Measurements from ENCODE around the gene STEEP1. TPM values are rescaled to one million over a fixed set of nuclear protein-coding genes. Genes with fewer than 3 reads are reported as not detected.

The STEEP1 gene
- total RNA-seq (10 to 100 TPM; 16.7 to 18.4 TPM), polyA plus RNA-seq (10 to 100 TPM; 18.1 to 25.9 TPM)
- long read RNA-seq, donor 1, transcript CXorf56-204 (7 exons, 1,056 nt), result major isoform, 6 of 8 reads
- long read RNA-seq, donor 1, partial matches to known transcripts, result 2 of 8 reads
- long read RNA-seq, donor 1, other reads (novel, unspliced or antisense), result 0 of 8 reads
- long read RNA-seq, donor 2, partial matches to known transcripts, result 0 of 1 reads
- long read RNA-seq, donor 2, other reads (novel, unspliced or antisense), result 0 of 1 reads

GRCh38 chrX:119565107-119565663, at the start of gene STEEP1:
Gene STEEP1 (minus strand): TSS chrX:119565409. CDS start chrX:119565355, 54 bp downstream.
- peak; percentile 92 for ATAC-seq (ENCODE audit: low FRiP score)
- H3K36me3 ChIP-seq (ENCODE audit: control insufficient read depth in 1 of 2, insufficient read depth in 2 of 2, low read length in 1 of 2), result no peaks in the 10 kb centered on the region
- intact Hi-C loops (cut with DNase I), result no loop called here
- DNase-seq, result peak; percentile 93 to 95
- no peaks in the 10 kb centered on the region for H3K9me3 ChIP-seq (ENCODE audit: control insufficient read depth, low read length)
- H3K4me1 ChIP-seq (ENCODE audit: control insufficient read depth in 1 of 2, insufficient read depth in 2 of 2, low read length in 2 of 2), result no peaks in the 10 kb centered on the region
- H3K4me3 ChIP-seq (ENCODE audit: low read length in 2 of 2), result peak within 1 kb of the TSS; percentile 57 to 92
- no peaks in the 10 kb centered on the region for H3K27me3 ChIP-seq (ENCODE audit: control insufficient read depth in 1 of 2, insufficient read depth in 2 of 2, low read length in 1 of 2)
- peak within 1 kb of the TSS in 1 of 2 donors; percentile 33 for H3K27ac ChIP-seq (ENCODE audit: low read depth in 1 of 2, low read length in 2 of 2)
- 1 to 29% methylated on average over 27 of the region's 27 CpGs for WGBS, 2 donors

- no peaks in the 10 kb centered on the region for H3K36me3 ChIP-seq (ENCODE audit: control insufficient read depth in 1 of 2, insufficient read depth in 2 of 2, low read length in 1 of 2)
- intact Hi-C loops (cut with DNase I), result no loop called here
- DNase-seq (no peak), ATAC-seq (ENCODE audit: low FRiP score) (no peak)
- no peak overlapping the region for H3K27ac ChIP-seq (ENCODE audit: low read depth in 1 of 2, low read length in 2 of 2)
- no peaks in the 10 kb centered on the region for H3K9me3 ChIP-seq (ENCODE audit: control insufficient read depth, low read length)
- H3K4me1 ChIP-seq (ENCODE audit: control insufficient read depth in 1 of 2, insufficient read depth in 2 of 2, low read length in 2 of 2), result no peaks in the 10 kb centered on the region
- H3K4me3 ChIP-seq (ENCODE audit: low read length in 2 of 2), result no peak overlapping the region
- H3K27me3 ChIP-seq (ENCODE audit: control insufficient read depth in 1 of 2, insufficient read depth in 2 of 2, low read length in 1 of 2), result no peaks in the 10 kb centered on the region
- WGBS, 2 donors, result 76 to 83% methylated on average over 13 of the region's 13 CpGs
Measured at GRCh38 chrX:119614776-119615175, 49.6 kb upstream of the STEEP1 start.

DNA sequence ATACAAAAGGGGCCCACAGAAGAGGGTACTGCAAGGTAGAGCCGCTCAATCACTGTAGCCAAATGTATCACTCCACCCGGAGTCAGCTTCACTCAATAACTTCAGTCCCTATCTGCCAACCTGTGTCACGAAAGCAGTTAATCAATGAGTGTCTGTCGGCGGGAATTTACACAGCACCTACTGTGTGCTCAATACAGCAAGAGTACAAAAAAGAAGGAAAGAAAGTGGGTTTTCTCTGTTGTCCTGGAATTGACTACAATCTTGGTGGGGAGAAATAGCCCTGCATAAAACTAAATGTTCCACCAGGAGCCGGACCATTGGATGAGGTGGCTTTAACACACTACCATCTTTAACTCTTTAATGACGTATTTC, 41.8 kb upstream of the STEEP1 start:
- ATAC-seq (ENCODE audit: low FRiP score) (no peak), DNase-seq (no peak)
- Histone ChIP-seq H3K36me3 (ENCODE audit: control insufficient read depth in 1 of 2, insufficient read depth in 2 of 2, low read length in 1 of 2) (no peaks in the 10 kb centered on the region), H3K4me1 (ENCODE audit: control insufficient read depth in 1 of 2, insufficient read depth in 2 of 2, low read length in 2 of 2) (no peaks in the 10 kb centered on the region), H3K4me3 (ENCODE audit: low read length in 2 of 2) (peak overlapping the region in 1 of 2 donors; percentile 6), H3K9me3 (ENCODE audit: control insufficient read depth, low read length) (no peaks in the 10 kb centered on the region), H3K27me3 (ENCODE audit: control insufficient read depth in 1 of 2, insufficient read depth in 2 of 2, low read length in 1 of 2) (no peaks in the 10 kb centered on the region), H3K27ac (ENCODE audit: low read depth in 1 of 2, low read length in 2 of 2) (no peak overlapping the region)
- WGBS, 2 donors, result 18 to 48% methylated on average over 7 of the region's 7 CpGs
- intact Hi-C loops (cut with DNase I), result no loop called here

- intact Hi-C loops (cut with DNase I), result no loop called here
- Histone ChIP-seq H3K27me3 (ENCODE audit: control insufficient read depth in 1 of 2, insufficient read depth in 2 of 2, low read length in 1 of 2) (no peaks in the 10 kb centered on the region), H3K27ac (ENCODE audit: low read depth in 1 of 2, low read length in 2 of 2) (peak within 1 kb of the TSS; percentile 63 to 73), H3K4me1 (ENCODE audit: control insufficient read depth in 1 of 2, insufficient read depth in 2 of 2, low read length in 2 of 2) (no peaks in the 10 kb centered on the region), H3K36me3 (ENCODE audit: control insufficient read depth in 1 of 2, insufficient read depth in 2 of 2, low read length in 1 of 2) (no peaks in the 10 kb centered on the region), H3K9me3 (ENCODE audit: control insufficient read depth, low read length) (no peaks in the 10 kb centered on the region), H3K4me3 (ENCODE audit: low read length in 2 of 2) (peak within 1 kb of the TSS; percentile 27 to 48)
- DNase-seq (peak; percentile 95 to 96), ATAC-seq (ENCODE audit: low FRiP score) (peak; percentile 95)
- WGBS, 2 donors, result 1 to 28% methylated on average over 46 of the region's 46 CpGs
Measured at GRCh38 chrX:119606280-119607017, 41.2 kb upstream of the STEEP1 start, which contains the start of gene NKRF. Gene NKRF (minus strand): TSS chrX:119606424.

GRCh38 chrX:119605464-119606279, 40.5 kb upstream of the STEEP1 start:
- 1 to 31% methylated on average over 54 to 68 of the region's 68 CpGs for WGBS, 2 donors
- DNase-seq (peak; percentile 55 to 79), ATAC-seq (ENCODE audit: low FRiP score) (peak; percentile 71)
- intact Hi-C loops (cut with DNase I), result loop anchor here in 1 of 2 donors (2.0 kb wide), 1 partner anchor 31 kb away; the partner anchor contains the start of gene UBE2A
- Histone ChIP-seq H3K4me3 (ENCODE audit: low read length in 2 of 2) (peak overlapping the region; percentile 27 to 48), H3K27me3 (ENCODE audit: control insufficient read depth in 1 of 2, insufficient read depth in 2 of 2, low read length in 1 of 2) (no peaks in the 10 kb centered on the region), H3K36me3 (ENCODE audit: control insufficient read depth in 1 of 2, insufficient read depth in 2 of 2, low read length in 1 of 2) (no peaks in the 10 kb centered on the region), H3K4me1 (ENCODE audit: control insufficient read depth in 1 of 2, insufficient read depth in 2 of 2, low read length in 2 of 2) (no peaks in the 10 kb centered on the region), H3K27ac (ENCODE audit: low read depth in 1 of 2, low read length in 2 of 2) (peak overlapping the region in 1 of 2 donors; percentile 55), H3K9me3 (ENCODE audit: control insufficient read depth, low read length) (no peaks in the 10 kb centered on the region)

DNA sequence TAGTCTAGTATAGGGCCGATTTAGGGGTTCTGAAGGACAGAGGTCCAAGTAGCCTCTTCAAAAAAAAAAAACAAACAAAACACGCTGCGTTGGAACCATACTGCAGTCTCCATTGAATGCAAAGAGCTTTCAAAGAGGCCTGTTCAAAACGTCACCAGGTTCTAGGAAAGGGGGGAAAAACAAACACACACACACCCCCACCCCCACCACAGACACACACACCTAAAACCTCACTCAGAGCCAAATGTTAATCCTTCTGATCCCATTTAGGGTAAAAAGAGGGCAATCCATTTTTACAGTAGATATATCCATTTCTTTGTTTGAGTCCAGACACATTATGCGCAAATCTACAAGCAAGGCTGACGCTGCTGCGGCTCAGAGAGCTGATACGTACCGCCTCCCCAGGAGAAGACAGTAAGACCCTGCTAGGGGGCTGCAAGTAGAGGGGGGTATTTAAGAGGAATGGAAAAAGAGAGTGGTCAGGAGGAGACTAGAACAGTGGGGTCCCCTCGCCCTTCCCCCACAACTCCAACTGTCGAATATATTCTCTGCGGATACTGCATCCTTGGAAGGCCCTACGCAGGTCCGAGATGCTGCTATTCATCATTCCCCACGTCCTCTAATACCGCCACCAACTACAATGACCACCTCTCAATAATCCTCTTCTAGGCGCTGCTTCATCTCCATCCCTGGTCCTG, 39.7 kb upstream of the STEEP1 start:
- ATAC-seq (ENCODE audit: low FRiP score), result no peak
- Histone ChIP-seq H3K27ac (ENCODE audit: low read depth in 1 of 2, low read length in 2 of 2) (no peak overlapping the region), H3K27me3 (ENCODE audit: control insufficient read depth in 1 of 2, insufficient read depth in 2 of 2, low read length in 1 of 2) (no peaks in the 10 kb centered on the region), H3K4me1 (ENCODE audit: control insufficient read depth in 1 of 2, insufficient read depth in 2 of 2, low read length in 2 of 2) (no peaks in the 10 kb centered on the region), H3K36me3 (ENCODE audit: control insufficient read depth in 1 of 2, insufficient read depth in 2 of 2, low read length in 1 of 2) (no peaks in the 10 kb centered on the region), H3K9me3 (ENCODE audit: control insufficient read depth, low read length) (no peaks in the 10 kb centered on the region), H3K4me3 (ENCODE audit: low read length in 2 of 2) (peak overlapping the region; percentile 27 to 48)
- intact Hi-C loops (cut with DNase I), result loop anchor here in 1 of 2 donors (2.0 kb wide), 1 partner anchor 30 kb away; the partner anchor contains the start of gene UBE2A
- no peak for DNase-seq
- 14 to 41% methylated on average over 17 of the region's 17 CpGs for WGBS, 2 donors

- Histone ChIP-seq H3K36me3 (ENCODE audit: control insufficient read depth in 1 of 2, insufficient read depth in 2 of 2, low read length in 1 of 2) (no peaks in the 10 kb centered on the region), H3K27ac (ENCODE audit: low read depth in 1 of 2, low read length in 2 of 2) (no peak overlapping the region), H3K9me3 (ENCODE audit: control insufficient read depth, low read length) (no peaks in the 10 kb centered on the region), H3K4me3 (ENCODE audit: low read length in 2 of 2) (no peak overlapping the region), H3K27me3 (ENCODE audit: control insufficient read depth in 1 of 2, insufficient read depth in 2 of 2, low read length in 1 of 2) (no peaks in the 10 kb centered on the region), H3K4me1 (ENCODE audit: control insufficient read depth in 1 of 2, insufficient read depth in 2 of 2, low read length in 2 of 2) (no peaks in the 10 kb centered on the region)
- ATAC-seq (ENCODE audit: low FRiP score) (no peak), DNase-seq (no peak)
- intact Hi-C loops (cut with DNase I), result no loop called here
- WGBS, 2 donors, result 69 to 71% methylated on average over 9 of the region's 9 CpGs
Measured at GRCh38 chrX:119602701-119603255, 37.6 kb upstream of the STEEP1 start.

Measured in aorta (tissue), 5 donors.